Inflammatory macrophage (primary cell): Measurements from ENCODE around the gene FBRS.
A peak's percentile ranks its signal among the peaks of the same experiment; 100 is the strongest.
"Not testable (repeated sequence)": the region's sequence is repeated elsewhere in the genome, so short reads cannot be mapped to it uniquely, and the experiment has no call there.

ENCODE experiments used
- DNase-seq, 2 donors: peaks; one replicate each; pipeline ENCODE4 v3.0.0-alpha.2; 2020 to 2022
- total RNA-seq, 18 experiments: gene quantifications; one replicate each; lab custom pipeline; 2026; ENCODE audit warnings: mixed read lengths in 6 of 18, inconsistent platforms in 2 of 18; lab: John Stamatoyannopoulos, UW

Gene FBRS
- total RNA-seq: 11.5 to 87.4 (median 35.7) reads per million in 18 experiments

- DNase-seq: peak; percentile 100
These were observed at the start of gene FBRS for GRCh38 chr16:30657866-30658730. FBRS (plus strand) TSS chr16:30658431; CDS start chr16:30659519, 1,088 bp downstream.

- DNase-seq: no peak
These were observed 49.0 kb upstream of the FBRS start for GRCh38 chr16:30609002-30609925.

DNA sequence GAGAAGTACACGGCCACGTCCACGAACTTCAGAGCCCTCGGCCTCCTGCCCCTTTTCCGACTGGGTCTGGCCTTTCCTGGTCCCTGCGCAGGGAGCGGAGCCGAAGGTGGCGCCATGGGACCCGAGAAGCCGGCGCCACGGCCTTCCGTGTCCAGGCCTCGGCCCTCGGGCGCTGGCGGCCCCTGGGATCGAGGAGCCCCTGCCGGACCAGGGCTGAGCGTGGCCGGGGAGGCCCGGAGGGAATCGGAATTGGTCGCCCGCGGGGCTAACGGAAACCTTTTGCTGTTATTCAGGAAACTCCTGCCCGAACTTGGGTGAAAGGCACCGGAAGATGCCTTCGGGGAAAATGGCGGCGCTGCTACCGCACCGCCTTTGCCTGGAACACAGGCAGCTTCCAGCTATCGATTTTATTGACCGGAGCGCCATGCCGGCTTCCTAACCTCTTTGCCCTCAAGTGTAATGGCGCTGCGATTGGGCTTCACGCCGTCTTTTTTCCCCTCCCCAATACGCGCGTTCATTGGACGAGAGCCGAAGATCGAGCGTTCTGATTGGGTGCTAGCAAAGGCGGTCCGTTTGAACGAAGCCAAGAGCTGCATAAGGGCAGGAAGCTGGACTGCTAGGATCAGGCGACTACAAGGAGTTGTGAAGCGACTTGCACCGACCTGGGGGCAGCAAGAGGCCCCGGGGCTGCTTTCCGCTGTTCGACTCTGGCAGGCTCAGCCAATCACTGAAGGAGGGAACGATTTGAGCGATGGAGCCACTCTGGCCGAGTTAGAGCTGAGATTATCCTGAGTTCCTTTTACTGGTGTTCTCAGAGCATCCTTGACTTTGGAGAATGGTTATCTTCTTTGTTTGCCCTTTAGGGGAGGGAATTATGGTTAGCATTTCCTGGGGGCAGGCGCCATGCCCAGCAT lies 48.0 kb upstream of the FBRS start, which contains the start of gene ZNF689:
ZNF689 (minus strand) TSS at position 464 of the 914 bp plus-strand sequence; CDS start at position 116, 348 bp downstream.
- peak; percentile 97 to 98 for DNase-seq

DNA sequence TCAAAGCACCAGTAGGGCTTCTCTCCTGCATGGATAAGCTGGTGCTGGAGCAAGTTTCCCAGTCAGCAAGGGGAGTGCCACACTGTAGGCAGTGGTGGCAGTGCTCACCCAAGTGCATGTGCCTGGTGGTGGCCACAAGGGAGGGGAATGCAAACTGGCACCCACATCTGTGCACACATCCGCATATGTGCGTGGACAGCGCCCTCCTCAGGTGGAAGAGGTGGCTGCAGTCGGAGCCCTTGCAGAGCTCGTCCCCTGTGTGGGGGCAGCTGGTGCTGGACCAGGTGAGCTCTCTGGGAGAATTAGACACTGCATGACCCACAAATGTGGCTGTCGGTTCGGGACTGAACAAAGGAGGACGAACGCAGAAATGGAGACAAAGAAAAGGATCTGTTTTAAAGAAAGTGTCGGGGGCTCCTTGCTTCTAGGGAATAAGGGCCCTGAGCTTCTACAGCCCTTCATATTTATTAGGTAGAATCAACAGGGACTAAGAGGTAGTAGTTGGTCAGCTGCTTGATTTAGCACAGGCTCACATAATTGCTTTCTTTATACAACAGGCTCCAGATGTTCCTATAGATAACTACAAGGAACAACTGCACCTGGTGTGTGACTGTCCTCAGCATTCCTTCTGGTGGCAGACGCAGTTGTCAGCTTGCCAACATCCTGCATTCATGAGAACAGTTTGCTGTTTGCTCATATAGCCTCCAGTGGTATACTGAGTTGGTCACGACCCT lies 42.7 kb upstream of the FBRS start:
- peak; percentile 81 to 83 for DNase-seq

DNA sequence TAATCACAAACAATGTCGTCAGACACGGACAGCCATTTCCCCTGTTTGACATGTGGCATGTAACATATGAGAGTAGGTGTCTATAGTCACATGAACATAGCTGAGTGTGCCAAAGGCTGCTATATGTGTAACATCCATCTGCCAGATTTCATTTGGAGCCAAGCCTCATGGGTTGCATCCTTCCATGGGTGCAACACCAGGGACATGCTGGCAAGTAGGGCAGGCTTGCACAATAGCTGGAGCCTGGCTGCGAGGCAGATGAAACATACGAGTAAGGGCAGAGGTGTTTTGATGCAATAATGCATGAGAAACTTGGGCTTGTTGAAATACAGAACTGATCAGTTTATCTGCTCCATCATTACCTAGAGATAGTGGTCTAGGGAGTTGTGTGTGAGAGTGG lies 39.0 kb upstream of the FBRS start:
- DNase-seq: peak; percentile 5 to 51

DNA sequence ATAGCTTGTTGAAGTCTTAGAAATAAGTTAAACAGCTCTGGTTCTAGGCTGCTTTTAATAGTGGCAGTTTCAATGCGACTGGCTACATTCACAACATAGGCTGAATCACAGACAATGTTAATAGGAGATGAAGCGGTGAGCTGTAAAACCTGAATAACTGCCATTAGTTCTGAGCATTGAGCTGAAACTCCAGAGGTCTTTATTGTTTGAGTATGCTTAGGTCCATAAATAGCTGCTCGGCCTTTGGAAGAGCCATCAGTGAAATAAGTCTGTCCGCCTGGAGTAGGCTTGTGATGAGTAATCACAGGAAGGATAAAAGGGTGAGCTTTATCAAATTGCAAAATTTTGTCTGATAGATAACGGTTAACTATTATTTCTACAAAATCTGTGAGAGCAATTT lies 38.6 kb upstream of the FBRS start:
- no peak for DNase-seq

DNA sequence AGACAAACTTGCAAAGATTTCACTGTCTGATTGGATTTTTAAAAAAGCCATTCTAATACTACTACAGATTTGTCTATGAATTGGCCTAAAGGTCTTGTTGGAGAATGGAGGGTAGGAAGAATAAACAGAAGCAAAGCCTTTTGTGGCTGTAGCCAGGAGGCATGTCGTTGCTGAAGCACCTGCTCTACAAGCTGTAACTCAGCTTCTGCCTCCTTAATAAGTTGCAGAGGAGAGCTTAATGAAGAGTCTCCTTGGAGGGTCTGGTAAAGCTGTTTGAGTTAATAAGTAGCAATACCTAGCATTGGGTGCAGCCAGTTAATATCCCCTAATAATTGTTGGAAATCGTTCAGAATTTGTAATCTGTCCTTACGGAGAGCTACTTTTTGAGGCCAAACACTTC lies 38.1 kb upstream of the FBRS start:
- DNase-seq: no peak

GRCh38 chr16:30621765-30622164 lies 36.5 kb upstream of the FBRS start:
- DNase-seq: no peak

DNA sequence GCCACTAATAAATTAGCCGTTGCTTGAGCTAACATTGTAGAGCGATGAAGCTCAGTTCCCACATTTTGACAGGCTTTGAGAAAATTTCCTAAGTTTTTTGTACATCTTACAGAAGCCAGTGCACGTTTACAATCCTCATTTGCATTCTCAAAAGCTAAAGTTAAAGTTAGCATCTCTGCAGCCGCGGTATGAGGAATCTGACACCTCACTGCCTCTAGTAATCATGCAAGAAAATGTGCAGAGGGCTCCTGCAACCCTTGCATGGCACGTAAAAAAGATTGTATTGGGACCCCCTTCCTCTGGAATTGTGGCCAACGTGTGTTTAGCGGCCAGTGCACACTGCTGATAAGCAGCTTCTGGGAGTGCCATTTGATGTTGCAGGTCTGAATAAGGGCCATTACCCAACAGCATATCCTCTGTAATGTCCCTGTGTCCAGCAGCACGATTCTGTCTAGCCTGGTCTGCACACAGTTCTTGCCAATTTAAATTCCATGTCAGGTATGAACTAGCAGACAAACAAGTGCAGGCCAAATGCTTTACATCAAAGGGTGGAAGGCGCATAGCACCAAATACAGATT lies 35.7 kb upstream of the FBRS start:
- DNase-seq: no peak

DNA sequence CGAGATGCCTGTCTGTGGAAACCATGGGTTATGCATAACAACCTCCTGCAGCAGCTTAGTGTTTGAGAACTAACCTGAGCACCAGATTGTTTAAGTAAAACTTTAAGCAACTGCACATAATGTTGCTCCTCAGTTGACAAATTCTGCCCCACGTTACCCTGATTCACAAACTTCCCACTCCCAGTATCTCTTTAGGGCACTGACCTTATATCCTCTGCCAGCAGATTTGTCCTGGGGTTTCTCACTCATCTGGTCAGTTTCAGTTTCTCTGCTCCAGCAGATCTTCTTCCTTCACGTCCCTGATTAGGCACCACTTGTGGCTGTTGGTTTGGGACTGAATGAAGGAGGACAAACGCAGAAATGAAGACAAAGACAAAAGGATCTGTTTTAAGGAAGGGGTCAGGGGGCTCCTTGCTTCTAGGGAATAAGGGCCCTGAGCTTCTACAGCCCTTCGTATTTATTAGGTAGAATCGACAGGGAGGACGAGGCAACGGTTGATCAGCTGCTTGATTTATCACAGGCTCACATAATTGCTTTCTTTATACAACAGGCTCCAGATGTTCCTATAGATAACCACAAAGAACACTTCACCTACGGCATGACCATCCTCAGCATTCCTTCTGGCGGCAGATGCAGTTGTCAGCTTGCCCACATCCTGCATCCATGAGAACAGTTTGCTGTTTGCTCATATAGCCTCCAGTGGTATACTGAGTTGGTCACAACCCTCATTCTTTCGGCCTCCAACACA lies 34.5 kb upstream of the FBRS start:
- DNase-seq: peak; percentile 7 to 65

GRCh38 chr16:30626236-30626635 lies 32.0 kb upstream of the FBRS start:
- no peak for DNase-seq

GRCh38 chr16:30628628-30629540 lies 29.3 kb upstream of the FBRS start:
- DNase-seq: peak; percentile 81 to 84

GRCh38 chr16:30632454-30632853 lies 25.8 kb upstream of the FBRS start:
- peak in 1 of 2 donors; percentile 20 for DNase-seq

DNA sequence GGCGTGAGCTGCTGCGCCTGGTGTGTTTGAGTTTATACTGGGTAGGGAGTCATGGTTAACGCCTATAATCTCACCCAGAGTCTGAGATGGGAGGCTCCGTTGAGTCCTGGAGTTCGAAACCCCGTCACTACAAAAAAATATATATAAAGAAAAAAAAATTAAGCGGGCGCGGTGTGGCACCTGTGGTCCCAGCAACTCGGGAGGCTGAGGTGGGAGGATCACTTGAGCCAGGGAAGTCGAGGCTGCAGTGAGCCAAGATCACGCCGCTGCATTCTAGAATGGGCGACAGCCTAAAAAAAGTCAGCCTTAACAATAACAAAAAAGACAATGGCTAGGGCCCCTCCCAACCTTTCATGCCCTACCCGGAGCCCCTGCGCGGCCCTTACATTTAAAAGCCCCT lies 24.7 kb upstream of the FBRS start:
- no peak for DNase-seq

- DNase-seq: no peak
These were observed 21.6 kb upstream of the FBRS start for GRCh38 chr16:30636599-30636998.

DNA sequence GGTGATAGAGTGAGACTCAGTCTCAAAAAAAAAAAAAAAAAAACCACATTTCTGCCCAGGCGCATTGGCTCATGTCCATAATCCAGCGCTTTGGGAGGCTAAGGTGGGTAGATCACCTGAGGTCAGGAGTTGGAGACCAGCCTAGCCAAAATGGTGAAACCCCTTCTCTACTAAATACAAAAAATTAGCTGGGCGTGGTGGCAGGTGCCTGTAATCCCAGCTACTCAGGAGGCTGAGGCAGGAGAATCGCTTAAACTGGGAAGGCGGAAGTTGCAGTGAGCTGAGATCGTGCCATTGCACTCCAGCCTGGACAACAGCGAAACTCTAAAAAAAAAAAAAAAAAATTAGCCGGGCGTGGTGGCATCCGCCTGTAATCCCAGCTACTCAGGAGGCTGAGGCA lies 21.1 kb upstream of the FBRS start:
- not testable (repeated sequence) for DNase-seq

DNA sequence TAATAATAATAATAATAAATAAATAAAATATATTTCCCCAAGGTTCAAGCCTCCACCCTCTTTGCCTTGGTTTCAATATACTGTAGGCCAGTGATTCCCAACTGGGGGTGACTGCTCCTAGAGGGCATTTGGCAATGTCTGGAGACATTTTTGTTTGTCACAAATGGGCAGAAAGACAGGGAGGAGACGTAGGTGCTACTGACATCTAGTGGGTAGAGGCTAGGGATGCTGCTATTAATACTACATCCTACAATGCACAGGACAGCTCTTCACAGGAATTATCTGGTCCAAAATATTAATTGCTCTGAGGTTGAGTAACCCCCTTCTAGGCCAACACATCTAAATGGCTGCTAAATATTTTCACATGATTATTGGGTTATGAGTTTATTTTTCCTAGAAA lies 20.3 kb upstream of the FBRS start:
- peak; percentile 60 to 72 for DNase-seq

GRCh38 chr16:30641378-30641982 lies 16.8 kb upstream of the FBRS start:
- DNase-seq: no peak
